HG03575 (cell line): ENCODE data around the gene CNTN6.

ENCODE experiments used
- ATAC-seq: cut with Tn5 transposase; IDR thresholded peaks from one replicate; pipeline ENCODE4 v1.9.1; 2021; ENCODE audit not compliant: unreplicated experiment, insufficient number of reproducible peaks, low FRiP score; ENCODE audit errors: extremely low read depth

CNTN6 gene

GRCh38 chr3:1092771-1093170 lies at the start of gene CNTN6:
TSS of gene CNTN6 (plus strand) at chr3:1093024. CDS start at chr3:1148009, 54,985 bp downstream.
- no peak for ATAC-seq

- no peak for ATAC-seq
Measured at GRCh38 chr3:1048558-1048957, 44.3 kb upstream of the CNTN6 start.

- no peak for ATAC-seq
Measured at GRCh38 chr3:1055870-1056269, 37.0 kb upstream of the CNTN6 start.

GRCh38 chr3:1056744-1057143 lies 36.1 kb upstream of the CNTN6 start:
- no peak for ATAC-seq

GRCh38 chr3:1057436-1057835 lies 35.4 kb upstream of the CNTN6 start:
- no peak for ATAC-seq

- ATAC-seq: no peak
Measured at GRCh38 chr3:1068985-1069384, 23.8 kb upstream of the CNTN6 start.

- no peak for ATAC-seq
Measured at GRCh38 chr3:1072041-1072440, 20.8 kb upstream of the CNTN6 start.

GRCh38 chr3:1079662-1080061 lies 13.2 kb upstream of the CNTN6 start:
- no peak for ATAC-seq

GRCh38 chr3:1082108-1082507 lies 10.7 kb upstream of the CNTN6 start:
- no peak for ATAC-seq

- ATAC-seq: no peak
Measured at GRCh38 chr3:1087066-1087560, 5.7 kb upstream of the CNTN6 start.

- no peak for ATAC-seq
Measured at GRCh38 chr3:1088503-1088902, 4.3 kb upstream of the CNTN6 start.

- no peak for ATAC-seq
Measured at GRCh38 chr3:1091286-1091685, 1.5 kb upstream of the CNTN6 start.

- no peak for ATAC-seq
Measured at GRCh38 chr3:1092061-1092460, 763 bp upstream of the CNTN6 start.

GRCh38 chr3:1093217-1093616 lies 393 bp downstream of the CNTN6 start:
- no peak for ATAC-seq

GRCh38 chr3:1103525-1103924 lies 10.7 kb downstream of the CNTN6 start:
- ATAC-seq: no peak

GRCh38 chr3:1117843-1118473 lies 25.1 kb downstream of the CNTN6 start:
- ATAC-seq: no peak

GRCh38 chr3:1131166-1131565 lies 38.3 kb downstream of the CNTN6 start:
- ATAC-seq: no peak

- no peak for ATAC-seq
Measured at GRCh38 chr3:1135194-1135593, 42.4 kb downstream of the CNTN6 start.

- ATAC-seq: no peak
Measured at GRCh38 chr3:1138036-1138435, 45.2 kb downstream of the CNTN6 start.

- no peak for ATAC-seq
Measured at GRCh38 chr3:1139071-1139470, 46.2 kb downstream of the CNTN6 start.

GRCh38 chr3:1147326-1147725 lies 54.5 kb downstream of the CNTN6 start:
- ATAC-seq: no peak
